Jurkat, Clone E6-1 (cell line): ENCODE data around the gene NEK7.

Source experiments
- DNase-seq: peaks from one replicate; pipeline ENCODE4 v3.0.0-alpha.2; 2011; ENCODE audit warnings: low read depth, low spot score
- H3K4me3 ChIP-seq: 2 replicates; pipeline ENCODE4 v1.5.1; 2011; ENCODE audit warnings: mild to moderate bottlenecking, low read length, control low read depth, moderate library complexity

NEK7 gene

DNA sequence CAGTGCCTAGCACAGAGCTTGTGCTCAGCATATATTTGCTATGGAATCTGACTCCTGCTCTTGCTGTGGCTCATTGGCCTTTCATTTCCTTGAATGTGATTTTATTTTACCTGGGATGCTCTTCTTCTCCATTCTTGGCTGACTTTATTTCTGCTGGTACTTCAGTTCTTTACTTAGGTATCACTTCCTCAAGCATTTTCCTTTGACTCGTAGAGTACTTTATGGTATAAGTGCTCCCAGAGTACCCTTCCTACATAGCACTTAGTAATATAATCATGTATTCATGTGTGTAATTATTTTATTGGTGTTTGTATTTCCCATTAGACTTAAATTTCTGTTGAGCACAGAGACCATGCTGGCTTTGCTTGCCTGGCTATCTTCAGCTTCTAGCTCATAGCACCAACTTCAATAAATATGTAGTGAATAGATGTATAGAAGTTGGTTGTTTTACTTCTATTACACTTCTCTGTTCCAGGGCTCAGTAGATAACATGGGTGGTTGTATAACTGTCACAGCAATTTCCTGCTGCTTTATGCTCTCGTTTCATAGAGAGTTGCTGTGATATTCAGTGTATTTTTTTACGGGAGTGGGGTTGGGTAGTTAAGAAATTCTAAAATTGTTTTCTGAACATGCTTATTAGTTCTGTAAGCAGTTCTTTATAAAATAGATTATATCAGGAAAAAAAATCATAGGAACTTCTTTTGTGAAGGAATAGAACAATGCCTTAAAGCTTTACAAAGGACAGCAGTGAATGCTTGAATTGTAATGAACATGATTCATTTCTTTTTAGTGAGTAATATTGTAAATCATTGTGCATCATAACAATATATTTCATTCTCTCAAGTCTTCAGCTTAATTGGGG, 112.2 kb downstream of the NEK7 start:
- DNase-seq: no peak
- no peak overlapping the region for H3K4me3 ChIP-seq

DNA sequence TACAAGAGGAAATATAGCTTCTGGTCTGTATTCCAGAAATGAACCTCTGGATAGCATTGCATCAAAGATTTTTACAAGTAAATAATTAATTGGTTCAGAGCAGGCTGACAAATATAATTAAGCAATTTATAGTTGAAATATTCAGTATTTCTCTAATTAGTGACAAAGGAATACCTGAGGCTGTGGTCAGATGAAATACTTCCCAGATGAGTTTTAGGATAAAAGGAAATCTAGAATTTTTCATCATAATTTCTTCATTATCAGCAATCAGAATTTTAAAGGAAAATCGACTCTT, 112.8 kb downstream of the NEK7 start:
- H3K4me3 ChIP-seq: no peak overlapping the region
- DNase-seq: no peak

DNA sequence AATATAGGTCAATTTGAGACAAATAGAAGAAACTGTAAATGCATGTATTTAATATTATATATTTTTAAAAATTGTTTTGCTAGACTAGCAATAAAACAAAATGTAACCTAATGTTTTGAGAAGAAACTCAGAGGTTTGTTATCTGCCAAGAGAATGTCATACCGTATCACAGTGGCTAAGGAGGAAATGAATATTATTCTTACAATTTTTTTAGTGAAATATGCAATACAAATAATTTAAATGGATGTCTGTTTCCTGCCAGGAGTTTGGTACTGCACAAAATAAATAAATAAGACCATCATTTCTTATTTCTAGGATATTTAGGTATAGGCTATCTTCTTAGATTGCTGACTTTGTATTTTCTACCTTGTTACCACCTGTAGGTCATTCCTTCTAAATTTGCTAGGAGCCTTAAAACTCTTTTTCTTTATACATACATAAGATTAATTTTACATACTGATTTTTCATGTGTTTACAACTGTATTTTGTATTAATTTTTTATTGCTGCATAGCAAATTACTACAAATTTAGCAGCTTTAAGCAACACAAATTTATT, 113.6 kb downstream of the NEK7 start:
- DNase-seq: no peak
- no peak overlapping the region for H3K4me3 ChIP-seq

DNA sequence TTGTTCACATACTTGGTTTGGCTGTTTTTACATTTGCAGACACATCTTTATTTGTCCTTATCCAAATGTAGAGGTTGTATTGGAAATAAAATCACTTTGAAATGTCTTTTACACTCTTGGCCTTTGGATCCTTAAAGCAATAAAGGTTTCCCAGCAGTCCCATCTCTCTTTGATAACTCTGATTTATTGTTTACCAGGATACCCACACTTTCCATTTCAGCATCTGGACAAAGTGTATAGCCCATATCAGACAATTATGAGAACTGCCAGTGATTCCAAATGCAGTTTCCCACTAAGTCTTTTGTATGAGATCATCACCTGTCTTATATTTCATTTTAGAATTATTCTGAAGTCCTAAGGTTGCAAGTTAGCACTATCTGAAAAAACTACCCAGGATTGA, 114.7 kb downstream of the NEK7 start:
- DNase-seq: no peak
- no peak overlapping the region for H3K4me3 ChIP-seq

DNA sequence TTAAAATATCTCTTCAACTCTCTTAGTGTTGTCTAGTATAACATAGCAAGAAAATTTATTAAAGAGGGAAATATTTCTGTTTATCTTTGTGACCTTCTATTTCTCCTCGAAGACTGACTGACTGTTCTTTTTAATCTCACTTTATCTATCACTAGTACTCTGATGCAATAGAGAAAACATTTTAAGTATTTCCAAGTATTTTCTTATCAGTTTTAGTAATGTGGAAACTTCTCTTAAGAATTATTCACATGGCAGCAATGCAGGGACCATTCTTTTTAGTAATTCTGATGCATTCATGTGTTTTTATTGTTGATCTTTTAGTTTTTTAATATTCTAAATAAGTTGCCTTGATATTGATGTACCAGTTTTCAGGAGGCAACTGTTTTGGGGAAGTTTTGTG, 115.7 kb downstream of the NEK7 start:
- DNase-seq: no peak
- H3K4me3 ChIP-seq: no peak overlapping the region

DNA sequence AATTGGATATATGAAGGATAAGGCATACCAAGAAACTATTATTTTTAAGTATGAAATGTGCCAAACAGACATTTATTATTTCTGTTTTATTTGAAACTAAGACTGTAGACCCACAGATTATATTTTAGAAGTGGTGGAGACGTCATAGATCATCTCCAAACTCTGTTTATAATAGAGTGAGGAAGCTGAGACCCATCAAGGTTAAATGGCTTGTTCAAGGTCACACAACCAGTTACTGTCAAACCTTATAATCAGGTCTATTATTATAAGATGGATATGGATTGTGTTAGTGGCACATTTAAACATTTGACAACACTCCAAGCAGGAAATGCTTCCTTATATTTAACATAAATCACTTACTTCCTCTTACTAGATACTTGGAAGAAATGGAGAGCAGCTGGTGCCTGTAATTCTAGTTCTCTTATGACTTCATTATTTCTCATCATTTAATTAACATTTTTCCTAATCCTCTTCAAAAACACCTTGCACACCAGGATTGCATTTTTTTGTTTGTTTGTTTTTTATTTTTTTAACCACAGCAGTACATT, 117.0 kb downstream of the NEK7 start:
- no peak overlapping the region for H3K4me3 ChIP-seq
- DNase-seq: no peak

DNA sequence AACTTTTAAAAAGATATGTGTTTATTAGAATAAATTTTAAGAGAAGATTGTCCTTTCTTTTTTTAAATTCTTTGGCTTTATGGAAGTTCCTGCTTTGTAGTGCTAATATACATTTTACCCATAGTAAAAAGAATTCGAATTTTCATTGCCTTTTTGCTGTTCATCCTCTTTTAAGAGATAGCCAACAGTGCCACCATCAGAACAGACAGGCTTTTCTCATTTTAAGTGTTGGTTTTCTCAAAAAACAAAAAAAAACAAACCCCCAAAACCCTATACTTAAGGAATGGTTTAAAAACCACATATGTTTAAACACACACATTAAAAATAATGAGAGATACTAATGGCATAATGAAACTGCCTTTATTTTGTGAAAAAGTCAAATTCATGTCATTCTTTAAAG, 118.8 kb downstream of the NEK7 start:
- H3K4me3 ChIP-seq: no peak overlapping the region
- no peak for DNase-seq

DNA sequence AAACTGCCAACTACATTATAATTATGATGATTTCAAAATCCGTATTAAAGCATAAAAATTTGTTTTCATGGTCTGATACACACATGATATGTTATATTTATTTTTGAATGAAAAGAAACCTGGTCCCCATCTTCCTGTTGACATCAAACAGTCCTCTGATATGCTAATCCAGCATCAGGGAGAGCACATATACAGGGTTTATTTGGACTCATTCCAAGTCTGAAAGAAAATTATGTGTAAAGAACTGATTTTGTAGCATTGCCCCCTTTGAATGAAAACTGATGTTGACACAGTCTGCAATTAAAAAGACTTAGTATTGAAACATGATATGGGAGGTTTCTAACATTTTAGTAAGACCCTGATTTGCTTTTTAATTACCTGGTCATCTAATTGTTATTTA, 119.4 kb downstream of the NEK7 start:
- DNase-seq: no peak
- no peak overlapping the region for H3K4me3 ChIP-seq

DNA sequence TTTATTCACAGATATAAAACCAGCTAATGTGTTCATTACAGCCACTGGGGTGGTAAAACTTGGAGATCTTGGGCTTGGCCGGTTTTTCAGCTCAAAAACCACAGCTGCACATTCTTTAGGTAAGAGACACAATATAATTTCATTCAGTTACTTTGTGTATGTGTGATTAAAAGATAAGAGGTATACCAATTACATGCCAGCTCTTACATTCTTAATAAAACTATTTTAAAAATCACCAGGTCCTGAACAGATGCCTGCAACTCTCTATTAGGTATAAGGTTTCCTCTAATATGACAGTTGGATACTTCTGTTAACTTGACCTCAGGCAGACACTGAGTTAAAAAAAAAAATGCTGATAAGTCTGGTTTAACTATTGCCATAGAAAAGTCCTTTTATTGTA, 122.1 kb downstream of the NEK7 start:
- no peak for DNase-seq
- no peak overlapping the region for H3K4me3 ChIP-seq

DNA sequence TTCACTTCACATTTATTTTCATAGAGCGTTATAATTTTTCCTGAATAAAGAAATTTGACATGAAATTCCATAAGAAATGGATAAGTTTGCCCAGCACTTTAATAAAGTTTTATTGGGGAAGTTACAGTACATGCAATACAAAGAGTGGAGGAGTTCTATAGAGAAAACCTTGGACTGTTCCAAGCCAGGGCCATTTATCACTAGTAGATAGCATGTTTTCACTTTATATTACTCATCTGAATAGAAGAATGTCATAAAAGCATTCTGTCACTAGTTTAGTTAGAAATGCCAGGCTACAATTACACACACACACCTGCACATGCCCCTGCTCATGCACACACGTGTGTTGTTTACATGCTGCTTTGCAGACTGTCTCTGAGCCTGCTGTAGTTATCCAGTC, 123.3 kb downstream of the NEK7 start:
- no peak for DNase-seq
- H3K4me3 ChIP-seq: no peak overlapping the region

DNA sequence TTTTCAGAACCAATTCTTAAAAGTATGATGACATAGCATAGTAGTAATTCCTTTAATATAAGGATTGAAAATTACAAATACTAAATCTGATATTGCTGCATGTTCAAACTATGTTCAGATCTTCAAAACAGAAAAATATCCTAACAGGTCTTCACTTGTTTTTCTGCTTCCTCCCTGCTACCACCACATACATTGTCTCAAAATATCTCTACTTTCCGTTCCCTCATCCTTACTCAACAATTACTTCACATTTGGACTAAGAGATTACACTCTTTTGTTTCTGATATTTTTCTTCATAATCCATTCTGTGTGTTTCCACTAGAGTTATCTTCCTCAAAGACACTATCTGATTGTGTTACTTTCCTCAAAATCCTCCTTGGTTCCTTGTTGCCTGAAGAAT, 125.1 kb downstream of the NEK7 start:
- H3K4me3 ChIP-seq: no peak overlapping the region
- DNase-seq: no peak

DNA sequence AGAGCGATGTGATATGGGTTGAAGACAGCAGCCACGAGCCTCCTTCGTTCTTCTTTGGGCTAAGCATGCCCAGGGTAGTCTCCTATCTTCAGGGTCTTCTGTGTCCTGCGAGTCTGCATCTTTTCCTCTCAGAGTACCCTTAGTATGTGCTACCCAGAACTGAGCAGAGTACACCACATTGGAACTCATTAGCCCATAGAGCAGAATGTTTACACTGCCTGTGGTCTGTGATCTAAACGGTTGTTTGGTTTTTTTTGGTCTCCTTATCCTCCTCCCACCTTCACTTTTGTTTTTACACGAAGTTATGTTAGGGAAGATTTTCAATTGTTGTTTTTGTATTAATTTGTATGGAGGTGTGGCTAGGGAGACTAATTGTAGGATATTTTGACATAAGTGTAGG, 126.4 kb downstream of the NEK7 start:
- DNase-seq: no peak

DNA sequence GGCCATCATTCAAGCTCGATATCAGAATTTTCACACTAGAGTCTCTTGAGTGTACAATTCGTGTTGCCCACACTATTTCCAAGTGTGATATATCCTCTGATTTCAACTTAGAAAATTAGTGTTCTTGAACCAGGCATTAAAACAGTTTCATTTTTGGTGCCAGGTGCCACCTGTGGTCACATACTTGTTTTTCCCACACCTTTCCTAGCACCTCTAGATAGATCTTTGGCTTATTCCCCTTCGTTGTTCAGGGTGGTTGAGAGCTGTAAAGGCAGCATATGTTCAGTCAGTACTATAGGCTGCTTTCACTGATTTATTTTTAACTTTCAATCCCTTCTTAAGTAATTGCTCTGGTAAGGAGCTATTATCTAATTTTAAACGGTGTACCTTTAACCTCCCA, 131.1 kb downstream of the NEK7 start:
- no peak overlapping the region for H3K4me3 ChIP-seq
- DNase-seq: no peak

More for the DNA sequence above, 126.4 kb downstream of the NEK7 start:
- no peak overlapping the region for H3K4me3 ChIP-seq

DNA sequence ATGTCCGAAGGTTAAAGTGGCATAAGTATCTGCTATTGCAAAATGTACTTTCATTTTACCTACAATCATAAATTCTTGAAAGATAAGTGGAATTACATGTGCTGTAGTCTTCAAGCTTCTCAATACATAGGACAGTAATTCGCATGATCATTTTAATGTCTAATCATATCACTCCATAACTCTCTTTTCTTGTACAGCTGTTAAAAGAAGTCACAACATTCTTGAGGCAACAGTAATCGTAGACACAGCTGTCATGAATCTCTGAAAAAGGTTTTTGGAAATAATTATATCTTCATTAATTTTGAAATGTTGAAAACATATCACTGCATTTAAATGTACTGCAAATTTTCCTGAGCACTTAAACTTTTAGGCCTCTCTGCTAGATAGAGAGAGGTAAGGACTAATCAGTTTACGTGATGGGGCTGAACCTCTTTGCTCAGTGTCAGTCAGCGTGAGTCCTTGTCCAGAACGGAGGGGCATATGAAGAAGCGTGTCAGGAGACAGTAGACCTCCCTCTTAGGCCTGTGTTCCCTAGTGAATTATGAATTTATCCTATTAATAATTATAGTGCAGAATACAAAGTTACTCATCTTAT, 133.4 kb downstream of the NEK7 start:
- no peak for DNase-seq
- H3K4me3 ChIP-seq: no peak overlapping the region

DNA sequence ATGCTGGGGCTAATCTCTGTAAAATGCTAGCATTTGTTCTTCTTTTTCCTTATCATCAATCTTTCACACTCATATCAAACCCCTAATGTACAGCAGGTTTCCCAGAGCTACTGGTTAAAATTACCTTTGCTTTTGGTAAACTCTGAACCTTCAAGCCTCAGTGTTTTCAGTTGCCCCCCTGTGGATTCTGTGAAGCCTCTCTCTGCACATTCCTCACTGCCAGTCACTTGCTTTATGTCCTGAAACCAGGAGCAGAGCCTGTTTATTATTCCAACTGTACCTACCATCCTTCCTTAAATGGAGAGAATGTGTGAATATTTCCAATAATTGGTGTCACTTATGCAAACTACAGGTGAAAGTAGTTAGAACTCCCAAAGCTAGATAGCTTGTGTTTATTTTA, 134.2 kb downstream of the NEK7 start:
- no peak overlapping the region for H3K4me3 ChIP-seq
- DNase-seq: no peak

DNA sequence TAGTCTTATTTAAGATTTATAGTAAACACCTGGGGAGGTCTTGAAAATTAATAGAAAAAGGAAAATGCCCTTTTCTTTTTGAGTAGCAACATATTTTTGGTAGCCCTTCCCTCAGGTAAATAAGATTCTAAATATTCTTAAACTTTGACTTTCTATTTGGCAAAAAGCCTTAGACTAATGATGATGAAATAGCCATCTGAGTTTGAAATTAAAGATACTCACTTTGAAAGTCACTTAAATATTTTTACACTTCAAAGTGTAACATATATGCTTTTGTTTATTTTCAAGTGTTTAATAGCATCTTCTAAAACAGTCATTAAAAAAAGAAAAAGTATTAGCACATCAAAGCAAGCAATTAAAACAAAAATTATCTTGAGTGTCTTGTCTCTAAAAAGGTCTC, 135.1 kb downstream of the NEK7 start:
- no peak for DNase-seq

DNA sequence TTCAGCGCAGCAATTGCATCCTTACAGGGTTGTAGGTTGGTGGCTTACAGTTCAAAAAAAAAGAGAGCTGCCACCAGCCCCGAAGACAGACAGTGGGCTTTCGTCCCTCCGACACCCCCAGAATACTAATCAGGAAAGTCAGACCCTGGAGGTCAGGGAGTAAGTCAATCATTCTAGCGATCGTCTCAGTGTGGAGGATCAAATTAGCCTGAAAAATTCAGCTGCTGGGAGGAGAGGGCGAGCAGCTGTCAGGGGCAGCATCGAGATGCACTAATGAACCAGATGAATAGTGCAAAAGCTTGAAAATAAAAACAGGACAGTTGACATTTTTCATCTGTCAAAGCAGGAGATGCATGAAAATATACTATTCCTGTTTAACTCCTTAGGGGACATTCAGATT, 138.4 kb downstream of the NEK7 start:
- DNase-seq: no peak
- H3K4me3 ChIP-seq: no peak overlapping the region

More for the DNA sequence above, 135.1 kb downstream of the NEK7 start:
- H3K4me3 ChIP-seq: no peak overlapping the region

DNA sequence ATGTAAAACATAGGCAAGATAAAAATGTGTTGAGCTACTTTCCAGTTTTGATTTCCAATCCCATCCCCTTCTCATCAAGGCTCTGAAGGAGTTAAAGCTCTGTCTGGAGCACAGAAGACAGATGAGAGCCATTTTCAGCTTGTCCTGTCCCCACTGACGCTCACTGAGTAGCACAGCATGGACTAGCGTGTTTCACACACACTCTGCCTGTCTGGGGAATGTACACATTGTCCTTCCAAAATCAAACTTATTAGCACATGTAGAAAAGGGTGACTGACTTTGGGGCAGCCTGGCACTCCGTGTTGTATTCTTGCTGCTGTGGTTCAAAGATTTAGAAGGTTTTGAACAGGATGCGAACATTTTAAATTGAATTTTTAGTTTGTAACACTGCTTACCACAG, 139.2 kb downstream of the NEK7 start:
- DNase-seq: no peak

DNA sequence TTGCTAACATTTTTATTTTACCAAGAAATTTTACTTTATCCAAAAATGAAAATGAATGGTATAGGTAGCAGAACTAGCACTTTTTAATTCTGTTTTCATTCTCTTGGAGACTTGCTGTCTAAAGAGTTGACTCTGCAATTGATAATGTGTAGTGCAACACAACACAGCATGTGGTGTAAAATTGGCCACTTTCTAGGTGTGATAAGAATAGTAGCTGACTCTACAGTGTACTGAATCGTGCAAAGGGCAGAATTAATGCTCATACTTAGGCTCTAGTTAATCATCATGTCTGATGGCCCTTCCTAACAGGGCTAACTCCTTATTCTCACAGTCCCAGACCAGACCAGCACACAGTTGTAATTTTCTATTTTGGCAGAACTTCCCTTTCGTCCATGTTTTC, 140.5 kb downstream of the NEK7 start:
- DNase-seq: no peak
- H3K4me3 ChIP-seq: no peak overlapping the region

More for the DNA sequence above, 139.2 kb downstream of the NEK7 start:
- no peak overlapping the region for H3K4me3 ChIP-seq

DNA sequence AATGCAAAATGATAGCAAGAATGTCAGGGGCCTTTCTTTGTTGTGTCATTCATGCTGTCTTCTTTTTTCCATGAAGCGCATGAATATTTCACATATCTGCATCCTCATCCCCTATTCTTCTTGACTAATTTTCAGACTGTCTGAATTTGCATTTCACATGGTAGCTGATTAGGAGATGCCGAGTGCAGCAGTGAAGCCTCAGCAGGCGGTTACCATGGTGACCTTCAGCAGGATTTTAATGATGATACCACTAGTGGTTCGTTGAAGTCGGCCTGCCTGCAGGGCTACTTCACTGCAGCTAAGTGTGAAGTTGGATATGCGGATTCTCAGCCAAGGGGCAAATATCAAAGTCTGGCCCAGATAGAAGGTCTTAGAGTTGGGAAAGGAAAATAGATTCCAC, 141.8 kb downstream of the NEK7 start:
- DNase-seq: no peak
- no peak overlapping the region for H3K4me3 ChIP-seq

DNA sequence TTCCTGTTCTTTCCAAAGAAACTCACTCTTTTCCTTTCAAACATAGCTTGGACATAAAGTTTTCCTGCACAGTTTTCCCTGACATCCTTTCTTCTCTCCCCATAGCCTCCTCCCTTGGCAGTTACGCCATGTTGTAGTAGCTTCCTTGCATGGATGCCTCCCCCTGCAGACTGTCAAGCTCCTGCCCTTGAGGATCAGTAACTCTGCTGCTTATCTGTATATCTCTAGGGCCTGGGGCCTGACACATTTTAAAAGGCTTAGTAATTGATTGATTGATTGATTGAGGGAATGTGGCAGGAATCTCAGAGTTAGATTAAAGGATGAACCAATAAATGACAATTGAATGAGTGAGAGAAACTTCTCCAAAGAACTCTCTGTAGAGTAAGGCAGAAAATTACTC, 143.7 kb downstream of the NEK7 start:
- no peak for DNase-seq
- H3K4me3 ChIP-seq: no peak overlapping the region
